ES-I3 (cell line): ENCODE measurements around the gene RNLS.

Source experiments
- H3K36me3 ChIP-seq: 2 replicates; pipeline ENCODE4 v1.6.1; 2013; ENCODE audit warnings: mild to moderate bottlenecking, low read length, control low read depth, moderate library complexity; ENCODE audit not compliant: insufficient read depth
- H3K4me1 ChIP-seq: 2 replicates; pipeline ENCODE4 v1.6.1; 2013; ENCODE audit warnings: mild to moderate bottlenecking, control low read depth, low read length; ENCODE audit not compliant: insufficient read depth
- H3K9ac ChIP-seq: 2 replicates; pipeline ENCODE4 v1.6.1; 2013; ENCODE audit warnings: low read depth, mild to moderate bottlenecking, low read length, moderate library complexity
- H3K9me3 ChIP-seq: 2 replicates; pipeline ENCODE4 v1.6.1; 2013; ENCODE audit warnings: mild to moderate bottlenecking, low read length, moderate library complexity; ENCODE audit not compliant: control insufficient read depth, insufficient read depth

The RNLS gene

GRCh38 chr10:88256886-88257285 lies 326.2 kb downstream of the RNLS start:
- Histone ChIP-seq H3K9ac (no peak overlapping the region), H3K9me3 (no peaks in the 10 kb centered on the region), H3K36me3 (no peaks in the 10 kb centered on the region), H3K4me1 (no peaks in the 10 kb centered on the region)

- H3K9ac ChIP-seq, result no peak overlapping the region
- H3K4me1 ChIP-seq, result no peaks in the 10 kb centered on the region
- no peaks in the 10 kb centered on the region for H3K9me3 ChIP-seq
- no peaks in the 10 kb centered on the region for H3K36me3 ChIP-seq
Measured at GRCh38 chr10:88256013-88256680, 327.0 kb downstream of the RNLS start.

GRCh38 chr10:88254091-88254490 lies 329.0 kb downstream of the RNLS start:
- Histone ChIP-seq H3K9me3 (no peaks in the 10 kb centered on the region), H3K4me1 (no peaks in the 10 kb centered on the region), H3K36me3 (no peaks in the 10 kb centered on the region), H3K9ac (no peak overlapping the region)

GRCh38 chr10:88253622-88254021 lies 329.5 kb downstream of the RNLS start:
- H3K9me3 ChIP-seq, result no peaks in the 10 kb centered on the region

GRCh38 chr10:88253128-88253527 lies 330.0 kb downstream of the RNLS start:
- Histone ChIP-seq H3K36me3 (no peaks in the 10 kb centered on the region), H3K9ac (no peak overlapping the region), H3K9me3 (no peaks in the 10 kb centered on the region), H3K4me1 (no peaks in the 10 kb centered on the region)

More at GRCh38 chr10:88253622-88254021, 329.5 kb downstream of the RNLS start:
- Histone ChIP-seq H3K9ac (no peak overlapping the region), H3K4me1 (no peaks in the 10 kb centered on the region), H3K36me3 (no peaks in the 10 kb centered on the region)

- H3K36me3 ChIP-seq, result no peaks in the 10 kb centered on the region
- H3K9me3 ChIP-seq, result no peaks in the 10 kb centered on the region
- no peaks in the 10 kb centered on the region for H3K4me1 ChIP-seq
- no peak overlapping the region for H3K9ac ChIP-seq
Measured at GRCh38 chr10:88249450-88249849, 333.7 kb downstream of the RNLS start.

GRCh38 chr10:88246675-88247074 lies 336.4 kb downstream of the RNLS start:
- Histone ChIP-seq H3K4me1 (no peaks in the 10 kb centered on the region), H3K36me3 (no peaks in the 10 kb centered on the region), H3K9me3 (no peaks in the 10 kb centered on the region), H3K9ac (no peak overlapping the region)

- Histone ChIP-seq H3K9ac (no peak overlapping the region), H3K36me3 (no peaks in the 10 kb centered on the region), H3K4me1 (no peaks in the 10 kb centered on the region), H3K9me3 (no peaks in the 10 kb centered on the region)
Measured at GRCh38 chr10:88245974-88246511, 337.1 kb downstream of the RNLS start.

- no peaks in the 10 kb centered on the region for H3K4me1 ChIP-seq
- no peaks in the 10 kb centered on the region for H3K36me3 ChIP-seq
- H3K9ac ChIP-seq, result no peak overlapping the region
- H3K9me3 ChIP-seq, result no peaks in the 10 kb centered on the region
Measured at GRCh38 chr10:88244781-88245625, 338.1 kb downstream of the RNLS start.

- H3K9ac ChIP-seq, result no peak overlapping the region
- H3K4me1 ChIP-seq, result no peaks in the 10 kb centered on the region
- H3K9me3 ChIP-seq, result no peaks in the 10 kb centered on the region
- no peaks in the 10 kb centered on the region for H3K36me3 ChIP-seq
Measured at GRCh38 chr10:88243836-88244730, 339.0 kb downstream of the RNLS start.

- Histone ChIP-seq H3K9ac (no peak overlapping the region), H3K36me3 (no peaks in the 10 kb centered on the region), H3K9me3 (no peaks in the 10 kb centered on the region), H3K4me1 (no peaks in the 10 kb centered on the region)
Measured at GRCh38 chr10:88243202-88243744, 339.8 kb downstream of the RNLS start.

- Histone ChIP-seq H3K9me3 (no peaks in the 10 kb centered on the region), H3K4me1 (no peaks in the 10 kb centered on the region), H3K36me3 (no peaks in the 10 kb centered on the region), H3K9ac (no peak overlapping the region)
Measured at GRCh38 chr10:88241501-88241900, 341.6 kb downstream of the RNLS start.

- no peaks in the 10 kb centered on the region for H3K9me3 ChIP-seq
- no peaks in the 10 kb centered on the region for H3K4me1 ChIP-seq
- no peaks in the 10 kb centered on the region for H3K36me3 ChIP-seq
- H3K9ac ChIP-seq, result no peak overlapping the region
Measured at GRCh38 chr10:88239212-88239611, 343.9 kb downstream of the RNLS start.

- Histone ChIP-seq H3K36me3 (no peaks in the 10 kb centered on the region), H3K4me1 (no peaks in the 10 kb centered on the region), H3K9ac (no peak overlapping the region), H3K9me3 (no peaks in the 10 kb centered on the region)
Measured at GRCh38 chr10:88238615-88238914, 344.6 kb downstream of the RNLS start.
